KBM-7 (cell line): Measurements from ENCODE around the gene GFRA4.

ENCODE experiments used
- DNase-seq: peaks from one replicate; pipeline ENCODE4 v3.0.0-alpha.2; 2015
- in situ Hi-C: fragments of 300-500 bp; cut with MboI; formaldehyde crosslinking; loops from 2 replicates; pipeline ENCODE4 v1.14.3; 2020; ENCODE audit warnings: low sequenced_read_pairs, low pct_unique_long_range_greater_than_20kb, mixed read lengths

The GFRA4 gene

DNA sequence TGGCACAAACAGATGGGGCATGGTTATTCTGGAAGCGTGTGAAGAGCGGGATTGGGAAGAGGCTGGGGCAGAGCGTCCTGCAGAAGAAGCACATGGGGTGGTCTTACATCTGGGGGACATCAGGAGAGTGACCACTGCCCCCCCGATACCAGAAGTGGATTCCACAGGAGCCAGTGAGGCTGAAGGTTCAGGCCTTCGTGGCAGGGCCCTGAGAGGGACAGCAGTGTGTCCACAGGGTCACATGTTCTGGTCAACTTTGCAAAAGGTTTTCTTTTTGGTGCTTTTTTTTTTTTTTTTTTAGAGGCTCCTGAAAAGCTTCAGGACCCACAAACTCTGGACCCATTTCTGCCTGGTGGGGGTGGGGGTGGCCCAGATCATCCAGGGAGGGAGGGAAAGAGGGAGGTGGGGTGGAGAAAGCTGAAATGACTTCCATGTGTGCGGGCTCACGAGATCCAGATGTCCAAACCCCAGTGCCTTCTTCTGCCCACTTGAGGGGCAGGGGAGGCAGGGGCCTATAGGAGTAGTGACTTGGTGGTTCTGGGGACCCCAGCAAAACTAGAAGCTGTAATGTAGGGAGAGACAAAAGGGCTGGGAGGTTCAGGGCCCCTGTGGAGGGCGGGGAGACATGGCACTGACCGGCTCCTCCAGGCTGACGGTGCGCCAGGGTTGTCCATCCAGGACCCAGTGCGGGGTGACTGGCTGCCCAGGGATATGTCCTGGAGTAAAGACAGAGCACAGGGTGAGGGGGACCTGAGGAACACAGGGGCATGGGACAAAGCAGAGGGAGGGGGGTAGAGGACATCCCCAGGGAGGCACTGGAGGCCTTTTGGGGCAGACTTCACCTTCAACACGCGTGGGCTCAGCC is 15.9 kb upstream of the GFRA4 start:
- in situ Hi-C loops = no loop called here
- DNase-seq = no peak

DNA sequence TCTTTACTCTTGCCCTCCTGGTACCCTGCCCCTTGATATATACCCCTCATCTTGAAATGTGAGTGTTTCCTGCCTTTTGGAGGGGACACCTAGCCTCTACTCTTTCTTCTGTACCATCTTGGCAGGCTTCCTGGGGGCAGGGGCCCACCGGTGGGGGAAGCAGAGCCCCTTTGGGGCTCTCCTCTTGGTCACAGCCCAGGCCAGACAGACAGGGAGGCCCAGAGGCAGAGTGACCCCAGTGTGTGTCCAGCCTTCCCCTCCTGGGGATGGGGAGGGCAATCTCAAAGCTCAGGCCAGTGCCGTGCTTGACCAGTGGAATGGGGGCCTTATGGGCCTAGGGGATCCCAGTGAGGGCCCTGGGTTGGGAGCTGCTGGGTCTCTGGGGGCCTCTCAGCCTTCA is 15.0 kb upstream of the GFRA4 start:
- in situ Hi-C loops = no loop called here
- no peak for DNase-seq

DNA sequence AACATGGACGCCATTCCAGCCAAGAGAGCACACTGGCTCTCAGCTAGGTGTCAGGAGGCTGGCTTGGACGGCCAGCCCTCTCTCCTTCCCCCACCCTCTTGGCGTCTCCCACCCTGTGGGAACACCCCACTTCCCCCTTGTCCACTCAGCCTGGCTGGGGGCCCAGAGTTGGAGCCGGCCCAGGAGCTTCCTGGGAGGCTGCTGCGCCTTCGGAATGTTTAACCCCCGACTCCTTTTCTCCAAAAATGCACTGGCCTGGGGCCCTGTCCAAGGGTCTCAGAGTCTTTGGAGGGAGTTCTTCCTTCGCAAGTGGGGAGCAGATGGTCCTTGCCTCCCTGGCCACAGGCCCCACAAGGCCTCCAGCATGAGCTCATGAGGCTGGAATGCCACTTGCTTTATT is 14.5 kb upstream of the GFRA4 start:
- in situ Hi-C loops = no loop called here
- no peak for DNase-seq

DNA sequence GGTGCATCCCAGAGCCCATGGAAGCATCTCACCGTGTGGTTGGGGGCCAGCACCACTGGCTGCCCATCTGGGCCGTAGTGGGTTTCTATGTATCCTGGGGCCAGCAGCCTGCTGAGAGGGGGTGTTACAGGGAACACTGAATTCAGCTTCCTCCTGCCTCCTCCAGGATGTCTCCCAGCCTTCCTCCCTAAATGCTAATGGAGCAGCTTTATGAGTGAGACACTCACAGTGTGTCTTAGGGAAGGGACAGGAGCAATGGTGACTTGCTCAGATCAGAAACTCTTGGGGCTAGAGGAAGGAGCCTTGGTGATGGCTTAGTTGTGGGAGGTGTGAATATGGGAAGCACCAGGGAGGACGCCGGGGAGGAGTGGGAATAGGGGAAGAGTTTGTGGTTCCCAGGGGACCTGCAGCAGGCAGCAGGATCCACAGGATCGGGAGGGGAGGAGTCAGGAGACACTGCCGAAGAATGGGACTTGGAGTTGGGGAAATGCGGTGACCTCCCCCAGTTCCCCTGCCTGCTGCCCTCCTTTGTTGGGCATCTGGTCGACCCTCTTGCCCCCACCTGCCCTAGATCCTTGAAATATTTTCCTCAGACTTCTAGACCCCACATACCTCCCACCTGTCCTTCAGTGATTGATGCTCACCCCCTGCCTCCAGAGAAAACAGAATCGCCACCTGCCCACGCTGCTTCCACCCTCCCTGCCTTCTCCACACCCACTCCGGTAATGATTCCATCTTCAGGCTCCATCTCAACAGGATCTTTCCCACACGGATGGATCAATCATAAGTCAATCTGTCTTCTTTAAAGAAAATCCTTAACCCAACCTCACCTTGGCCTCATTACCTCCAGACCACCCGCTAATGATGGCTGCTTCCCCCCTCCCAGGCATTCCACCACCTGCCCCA is 12.0 kb upstream of the GFRA4 start:
- DNase-seq = no peak
- in situ Hi-C loops = no loop called here

DNA sequence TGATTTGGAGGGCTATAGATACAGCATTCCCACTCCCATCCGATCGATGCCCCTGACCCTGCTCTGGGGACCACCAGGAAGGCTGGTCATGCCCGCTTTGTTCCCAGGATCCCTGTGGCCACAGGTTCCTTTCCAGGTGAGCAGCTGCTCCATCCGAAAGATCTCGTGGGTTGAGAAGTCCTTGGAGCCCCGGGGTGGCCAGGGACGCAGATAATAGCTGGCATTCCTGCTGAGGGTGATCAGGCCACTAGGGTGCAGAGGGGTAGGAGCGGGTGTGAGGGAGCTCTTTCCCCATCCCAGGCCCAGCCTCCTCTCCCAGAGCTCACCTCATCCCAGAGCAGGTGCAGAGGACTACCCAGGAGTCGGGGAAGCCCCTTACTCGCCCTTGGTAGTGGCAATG is 11.2 kb upstream of the GFRA4 start:
- in situ Hi-C loops = no loop called here
- DNase-seq = no peak

DNA sequence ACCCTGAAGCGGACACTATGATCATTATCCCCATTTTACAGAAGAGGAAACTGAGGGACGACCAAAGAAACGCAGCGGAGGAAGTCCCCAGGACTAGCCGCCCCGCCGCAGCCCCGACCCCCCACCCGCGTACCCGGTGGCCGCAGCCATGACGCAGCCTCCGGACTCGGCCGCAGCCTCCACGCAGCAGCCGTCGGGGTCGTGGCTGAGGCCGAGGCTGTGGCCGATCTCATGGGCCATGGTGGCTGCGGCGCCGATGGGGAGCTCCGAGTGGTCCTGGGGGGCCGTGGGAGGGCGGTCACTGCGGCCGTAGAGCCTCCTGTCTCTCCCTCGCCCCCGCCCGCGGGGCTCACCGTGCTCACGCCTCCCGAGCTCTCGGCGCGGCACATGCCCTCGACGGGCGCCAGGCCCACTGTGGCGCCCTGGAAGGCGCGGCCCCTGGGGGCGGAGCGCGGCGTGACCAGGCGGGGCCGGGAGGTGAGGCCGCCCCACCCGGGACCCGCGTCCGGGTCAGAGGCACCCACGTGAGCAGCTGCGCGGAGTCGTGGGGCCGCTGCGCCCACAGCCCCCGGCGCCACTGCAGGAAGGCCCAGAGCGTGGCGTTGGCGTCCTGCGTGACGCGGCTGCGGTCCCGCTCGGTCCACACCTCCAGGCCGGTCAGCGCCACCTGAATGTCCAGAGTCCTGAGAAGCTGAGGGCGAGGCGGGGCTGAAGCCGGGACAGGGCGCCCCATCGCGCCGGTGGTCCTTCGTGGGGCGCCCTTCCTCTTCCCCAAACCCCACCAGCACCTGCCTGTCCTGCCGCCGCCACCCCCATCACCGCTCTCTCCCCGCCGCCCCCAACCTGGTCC is 10.2 kb upstream of the GFRA4 start:
- in situ Hi-C loops = no loop called here
- no peak for DNase-seq

DNA sequence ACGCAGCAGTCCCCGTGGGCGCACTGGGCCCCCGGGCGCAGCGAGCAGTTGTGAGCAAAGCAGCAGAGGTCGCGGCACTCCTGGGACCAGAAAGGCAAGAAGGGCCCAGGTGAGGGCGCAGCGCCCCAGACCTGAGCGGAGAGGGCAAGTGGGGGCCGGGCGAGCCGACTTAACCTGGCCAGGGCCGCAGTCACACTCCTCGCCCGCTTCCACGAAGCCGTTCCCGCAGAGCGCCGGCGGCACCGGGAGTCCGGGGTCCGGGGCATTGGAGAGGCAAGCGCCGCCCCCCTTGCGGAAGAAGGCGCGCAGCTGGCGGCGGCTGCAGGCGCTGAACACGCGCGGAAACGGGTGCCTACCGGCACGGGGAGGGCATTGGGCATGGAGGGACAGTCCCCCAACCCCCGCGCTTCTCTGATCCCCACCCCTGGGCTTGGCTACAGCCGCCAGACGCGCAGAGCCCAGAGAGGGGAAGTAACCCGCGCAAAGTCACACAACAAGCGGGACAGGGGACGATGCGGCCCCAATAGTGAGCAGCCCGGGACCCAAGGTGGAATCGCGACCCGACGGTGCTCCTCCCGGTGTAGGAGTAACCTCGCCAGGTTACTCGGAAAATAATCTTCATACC is 9.5 kb upstream of the GFRA4 start:
- in situ Hi-C loops = no loop called here
- peak; percentile 30 for DNase-seq

DNA sequence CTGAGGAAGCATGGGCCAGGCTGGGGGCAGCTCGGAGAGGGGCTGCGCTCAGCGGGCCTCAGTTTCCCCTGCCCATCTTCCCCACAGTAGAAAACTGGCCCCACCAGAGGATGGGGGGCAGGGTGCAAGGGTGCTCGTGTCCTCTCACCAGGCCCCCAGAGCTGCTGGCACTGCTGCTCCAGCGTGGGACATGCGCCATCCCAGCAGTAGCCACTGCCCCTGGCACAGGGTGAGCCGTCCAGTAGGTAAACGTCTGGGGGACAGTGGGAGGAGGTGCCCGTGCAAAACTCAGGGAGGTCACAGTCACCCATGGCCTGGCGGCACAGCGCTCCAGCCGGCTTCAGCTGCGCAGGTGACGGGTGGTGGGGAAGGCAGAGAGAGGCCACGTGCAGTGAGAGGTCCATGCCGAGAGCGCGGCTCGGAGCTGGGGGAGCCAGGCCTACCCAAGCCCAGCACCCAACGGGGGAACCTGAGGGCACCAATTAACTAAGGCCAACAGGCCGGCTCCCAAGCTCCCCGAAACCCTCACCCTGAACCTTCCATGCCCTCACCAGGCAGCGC is 8.9 kb upstream of the GFRA4 start:
- in situ Hi-C loops = no loop called here
- DNase-seq = no peak

DNA sequence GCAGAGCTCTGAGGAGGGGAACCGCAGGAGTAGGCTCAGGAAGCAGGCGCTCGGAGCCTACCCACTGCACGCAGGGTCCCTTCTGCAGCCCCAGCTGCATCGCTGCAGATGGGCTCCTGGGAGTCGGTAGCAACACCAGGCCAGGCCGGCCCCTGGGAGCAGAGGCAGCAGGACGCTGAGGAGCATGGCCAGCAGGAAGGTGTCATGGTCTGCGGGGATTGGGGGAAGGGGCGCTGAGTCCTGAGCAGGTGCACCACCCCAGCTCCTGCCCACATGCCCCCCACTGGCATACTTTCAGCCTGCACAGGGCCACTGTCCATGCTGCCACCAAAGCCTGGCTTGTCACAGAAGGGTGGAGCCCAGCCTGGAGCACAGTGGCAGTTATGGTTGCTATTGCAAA is 7.7 kb upstream of the GFRA4 start:
- in situ Hi-C loops = no loop called here
- DNase-seq = no peak

DNA sequence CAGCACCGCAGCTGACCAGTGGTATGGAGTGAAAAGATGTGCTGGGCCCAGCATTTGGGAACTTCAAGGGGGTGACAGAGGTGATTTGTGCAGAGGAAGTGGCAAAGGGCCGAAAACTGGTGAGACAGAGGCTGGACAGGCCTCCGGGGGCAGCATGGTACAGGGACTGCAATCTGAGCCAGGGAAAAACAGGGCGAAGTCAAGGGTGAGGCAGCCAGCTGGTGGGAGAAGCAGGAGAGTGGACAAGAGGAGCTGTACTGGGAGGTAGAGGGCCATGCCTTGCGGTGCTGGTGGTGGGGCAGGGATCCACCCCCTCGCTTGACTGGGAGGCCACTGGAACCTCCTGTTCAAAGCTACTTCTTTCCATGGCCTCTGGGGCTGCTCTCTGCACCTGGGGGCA is 7.3 kb upstream of the GFRA4 start:
- in situ Hi-C loops = no loop called here
- DNase-seq = no peak

DNA sequence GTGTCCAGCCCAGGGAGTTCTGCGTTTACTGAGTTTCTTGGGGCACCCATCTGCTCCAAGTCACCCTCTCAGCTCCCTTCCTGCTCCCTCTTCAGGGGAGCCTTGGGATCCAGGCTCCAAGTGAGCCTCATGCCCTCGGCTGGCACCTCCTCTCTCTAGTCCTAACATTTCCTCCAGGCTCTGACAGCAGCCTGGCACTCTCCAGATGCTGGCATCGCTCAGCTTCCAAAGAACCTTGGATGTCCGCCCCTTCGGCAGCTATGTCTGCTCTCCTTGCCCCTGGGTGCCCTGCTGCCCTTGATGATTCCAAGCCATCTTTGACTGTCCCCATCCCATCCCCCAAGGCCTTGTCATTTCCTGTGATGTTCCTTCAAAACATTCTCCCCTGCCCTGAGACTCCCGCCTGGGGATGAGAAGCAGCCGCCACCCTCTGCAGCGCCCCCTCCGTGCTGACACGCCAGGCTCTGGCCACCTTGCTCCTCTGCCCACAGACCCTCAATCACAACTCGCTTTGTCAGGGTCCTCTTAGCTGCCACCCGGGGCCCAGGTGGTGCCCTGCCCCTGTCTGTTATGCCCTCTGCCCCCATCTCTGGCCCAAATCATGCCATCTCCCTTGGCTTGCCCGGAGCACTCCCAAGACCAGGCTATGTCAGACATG is 6.6 kb upstream of the GFRA4 start:
- in situ Hi-C loops = no loop called here
- no peak for DNase-seq

DNA sequence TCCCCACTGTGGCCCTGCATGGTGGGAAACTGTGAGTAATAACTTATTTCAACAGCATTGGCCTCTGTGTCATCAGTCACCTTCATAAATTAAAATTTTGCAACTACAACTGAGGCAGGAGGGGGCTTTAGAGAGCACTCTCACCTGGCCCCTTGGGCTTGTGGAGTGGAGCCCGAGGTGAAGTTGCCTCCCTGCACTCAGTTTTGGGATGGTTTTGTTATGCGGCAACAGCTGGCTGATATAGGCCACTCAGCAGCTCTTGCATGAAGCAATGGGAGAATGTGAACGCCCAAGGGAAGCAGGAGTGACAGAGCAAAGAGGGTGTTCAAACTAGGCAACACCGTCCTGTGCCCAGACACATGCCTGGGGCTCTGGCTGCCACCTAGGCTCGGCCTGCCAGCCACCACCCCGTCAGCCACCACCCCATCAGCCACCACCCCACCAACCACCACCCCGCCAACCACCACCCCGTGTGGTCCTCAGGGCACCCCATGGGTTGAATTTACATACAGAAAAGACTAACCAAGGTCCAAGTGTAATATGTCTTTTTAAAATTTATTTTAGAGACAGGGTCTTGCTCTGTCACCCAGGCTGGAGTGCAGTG is 4.3 kb upstream of the GFRA4 start:
- in situ Hi-C loops = no loop called here
- DNase-seq = no peak

DNA sequence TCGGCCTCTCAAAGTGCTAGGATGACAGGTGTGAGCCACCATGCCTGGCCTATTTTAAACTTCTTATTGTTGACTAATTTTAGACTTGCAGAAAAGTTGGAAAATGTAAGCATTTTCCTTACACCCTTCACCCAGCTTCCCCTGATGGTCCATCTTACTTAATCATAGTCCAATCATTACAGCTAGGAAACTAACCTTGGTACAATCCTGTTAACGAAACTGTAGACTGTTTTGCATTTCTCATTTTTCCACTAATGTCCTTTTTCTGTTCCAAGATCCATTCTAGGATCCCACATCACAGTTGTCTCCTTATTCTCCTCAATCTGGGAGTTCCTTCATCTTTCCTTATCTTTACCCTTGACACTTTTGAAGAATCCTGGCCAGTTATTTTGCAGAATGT is 659 bp upstream of the GFRA4 start:
- DNase-seq = no peak
- in situ Hi-C loops = no loop called here

DNA sequence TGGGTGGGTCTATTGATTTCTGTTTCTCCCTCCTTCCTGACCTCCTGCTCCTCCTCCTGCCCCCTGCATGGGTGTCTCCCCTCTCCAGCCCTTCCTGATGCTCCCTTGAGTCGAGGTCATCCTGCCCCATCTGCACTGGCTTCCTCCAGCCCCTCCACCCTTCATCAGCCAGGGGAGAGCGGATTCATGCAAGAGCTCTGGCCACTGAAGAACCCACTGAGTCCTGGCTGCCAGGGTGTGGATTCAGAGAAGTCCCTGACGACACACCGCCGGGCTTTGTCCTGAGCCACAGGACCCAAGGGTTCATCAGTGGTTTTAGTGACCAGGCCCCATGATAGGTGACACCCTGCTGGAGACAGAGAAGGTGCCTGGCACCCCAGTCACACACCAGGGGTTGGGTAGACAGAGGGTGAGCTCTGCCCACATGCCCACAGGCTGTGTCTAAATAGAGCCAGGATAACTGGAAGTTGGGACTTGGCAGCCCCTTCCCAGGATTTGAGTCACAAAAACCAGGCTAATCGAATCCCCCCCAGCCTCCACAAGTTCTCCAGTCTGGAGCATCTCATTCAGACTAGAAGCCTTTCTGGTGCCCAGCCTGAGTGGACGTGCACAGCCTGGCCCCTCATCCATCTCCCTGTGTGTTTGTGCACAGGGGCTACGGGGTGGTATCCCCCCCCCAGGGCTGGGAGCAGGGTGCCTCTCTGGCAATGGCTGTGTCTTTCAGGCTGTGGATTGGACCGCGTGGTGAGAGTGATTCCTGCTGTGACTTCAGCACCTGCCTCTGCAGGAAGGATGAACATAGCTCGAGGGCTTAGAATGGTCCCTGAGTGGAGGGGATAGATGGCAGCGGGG is 1.2 kb downstream of the GFRA4 start:
- no peak for DNase-seq
- in situ Hi-C loops = no loop called here

DNA sequence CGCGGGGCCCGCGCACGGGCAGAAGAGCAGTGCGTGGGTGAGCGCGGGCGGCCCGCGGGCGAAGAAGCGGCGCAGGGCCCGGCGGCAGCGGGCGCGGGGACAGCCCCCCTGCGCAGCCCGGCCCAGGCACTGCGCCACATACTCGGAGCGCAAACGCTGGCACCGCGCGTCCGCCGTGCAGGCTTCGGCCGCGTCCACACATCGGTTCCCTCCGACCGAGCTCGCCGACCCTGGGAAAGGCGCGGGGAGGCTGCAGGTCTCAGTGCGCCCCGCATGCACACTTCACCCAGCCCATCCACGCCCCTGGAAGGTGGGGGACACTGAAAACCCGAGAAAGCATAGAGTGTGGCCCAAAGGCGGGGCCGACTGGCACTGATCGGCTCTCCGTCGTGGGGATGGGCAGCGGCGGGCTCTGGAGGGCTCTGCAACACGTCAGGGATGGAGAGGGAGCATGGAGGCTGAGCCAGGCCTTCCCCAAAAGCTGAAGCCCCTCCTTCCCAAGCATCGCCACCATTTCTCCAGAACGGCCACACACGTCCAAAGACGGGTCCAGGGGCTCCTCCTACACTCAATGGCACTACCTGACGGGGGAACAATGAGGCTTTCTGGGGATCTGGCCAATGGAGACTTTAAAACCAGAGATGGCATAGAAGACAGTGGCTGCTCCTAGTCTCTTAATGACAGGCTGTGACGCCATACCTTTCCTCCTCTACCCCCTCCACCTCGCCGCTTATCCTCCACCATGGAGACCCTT is 2.0 kb downstream of the GFRA4 start:
- in situ Hi-C loops = no loop called here
- no peak for DNase-seq

DNA sequence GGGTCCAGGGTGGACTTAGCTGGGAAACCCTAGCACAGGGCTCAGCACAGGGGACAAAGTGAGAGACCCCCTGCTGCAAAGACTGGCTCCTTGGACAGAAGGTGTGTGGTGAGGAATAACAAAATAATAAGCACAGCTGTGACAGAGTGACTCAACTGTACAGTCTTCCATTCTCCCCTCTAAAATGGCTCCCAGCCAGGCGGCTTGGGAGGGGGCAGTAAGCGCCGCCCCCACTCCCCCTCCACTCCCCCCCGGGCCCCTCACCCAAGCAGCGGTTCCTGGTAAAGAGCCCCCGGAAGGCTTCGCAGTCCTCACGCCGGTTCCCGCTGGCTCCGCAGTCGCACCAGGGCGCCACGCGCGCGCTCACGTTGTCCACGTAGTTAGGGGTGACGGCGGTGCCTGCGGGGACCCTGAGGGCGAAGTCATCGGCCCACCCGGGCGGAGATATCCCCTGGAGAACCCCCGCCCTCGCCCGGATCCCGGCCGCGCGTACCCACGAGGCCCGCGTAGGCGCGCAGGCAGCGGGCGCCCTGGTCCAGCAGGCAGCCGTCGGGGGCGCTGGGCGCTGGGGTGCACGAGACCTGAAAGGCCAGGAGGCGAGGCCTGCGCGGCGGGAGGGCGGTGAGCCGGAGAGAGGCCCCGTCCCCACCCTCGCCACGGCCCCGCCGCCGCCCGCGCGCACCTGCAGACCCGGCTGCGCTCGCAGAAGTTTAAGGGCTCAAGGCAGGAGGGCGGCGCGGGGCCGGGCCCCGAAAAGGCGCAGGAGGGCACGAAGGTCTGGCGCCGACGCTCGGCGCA is 2.7 kb downstream of the GFRA4 start:
- no peak for DNase-seq
- in situ Hi-C loops = no loop called here
